K562 (cell line): ENCODE results near the gene XPO6. TPM values are rescaled to one million over a fixed set of nuclear protein-coding genes. Genes with fewer than 3 reads are reported as not detected.

ENCODE experiments used
- ATAC-seq: fragments of 200-7000 bp; cut with Tn5 transposase; 3 replicates; pipeline ENCODE4 v1.9.1; 2020; ENCODE audit warnings: moderate library complexity
- BruUV-seq: library from RNA; stranded (reverse); fragments of 400-500 nt; replicated peaks from 2 replicates; lab custom pipeline; 2021; lab: Mats Ljungman, UMichigan
- CTCF ChIA-PET: fragments of 300-600 bp; formaldehyde crosslinking; extraction: SDS; loops from one replicate; lab custom pipeline; 2021; ENCODE audit warnings: low intra/inter-chr PET ratio; lab: Yijun Ruan, JAX
- POLR2A ChIA-PET: fragments of 300-600, 350-650 bp; sonication (Branson Sonifier 250); formaldehyde crosslinking; extraction: SDS; loops from one replicate; lab custom pipeline; 2021; ENCODE audit warnings: antibody characterized with exemption, inconsistent platforms; lab: Yijun Ruan, JAX
- DNase-seq, 4 experiments: peaks; one replicate each; pipeline versions ENCODE4 v3.0.0 to v3.0.0-alpha.2; 2011 to 2018; ENCODE audit warnings: low spot score in 3 of 4, mixed read lengths in 3 of 4; ENCODE audit errors: extremely low read depth in 1 of 4
- FAIRE-seq: peaks from 2 replicates; lab custom pipeline; 2011; peaks lifted over from hg19 to GRCh38; lab: Jason Lieb, UNC
- H2AFZ ChIP-seq: 2 replicates; pipeline ENCODE4 v1.6.0; 2011; ENCODE audit warnings: low read depth, low read length, control low read depth, inconsistent platforms
- H3K27ac ChIP-seq: fragments of 200-600 bp; 3 replicates; pipeline ENCODE4 v1.8.0; 2011; ENCODE audit warnings: low read depth, mild to moderate bottlenecking, control low read depth, inconsistent platforms, low read length, moderate library complexity, mixed read lengths; ENCODE audit errors: extremely low read depth
- H3K27me3 ChIP-seq, 2 experiments: fragments of 300-600 bp in 1 of 2; 2 replicates in 1 of 2; 3 replicates in 1 of 2; pipeline versions ENCODE4 v1.6.0 to v1.8.0; 2011; ENCODE audit warnings: inconsistent platforms in 2 of 2, low read length in 2 of 2, mild to moderate bottlenecking in 1 of 2, mixed read lengths in 1 of 2, moderate library complexity in 1 of 2; ENCODE audit not compliant: control insufficient read depth in 2 of 2, insufficient read depth in 2 of 2
- H3K36me3 ChIP-seq: fragments of 300-600 bp; 3 replicates; pipeline ENCODE4 v1.8.0; 2011; ENCODE audit warnings: mild to moderate bottlenecking, low read length, inconsistent platforms; ENCODE audit not compliant: control insufficient read depth, insufficient read depth
- H3K4me1 ChIP-seq, 2 experiments: fragments of 200-600 bp in 1 of 2; replicated peaks in 1 of 2; 2 replicates in 1 of 2; 3 replicates in 1 of 2; pipeline versions ENCODE4 v1.5.1 to v1.8.0; 2011; ENCODE audit warnings: inconsistent platforms in 2 of 2, low read length in 2 of 2, mild to moderate bottlenecking in 1 of 2, mixed read lengths in 1 of 2, moderate library complexity in 1 of 2; ENCODE audit not compliant: control insufficient read depth in 2 of 2, insufficient read depth in 2 of 2
- H3K4me2 ChIP-seq: 2 replicates; pipeline ENCODE4 v1.6.1; 2011; ENCODE audit warnings: low read length, control low read depth, inconsistent platforms, mixed read lengths; ENCODE audit not compliant: insufficient read depth
- H3K4me3 ChIP-seq: fragments of 200-600 bp; sonication (generic), shearing (Covaris generic); 2 replicates; pipeline ENCODE4 v1.5.1; 2016; ENCODE audit warnings: control low read depth, inconsistent platforms
- H3K79me2 ChIP-seq: fragments of 200-600 bp; 3 replicates; pipeline ENCODE4 v1.8.0; 2011; ENCODE audit warnings: low read length, inconsistent platforms; ENCODE audit not compliant: control insufficient read depth, insufficient read depth
- H3K9ac ChIP-seq, 2 experiments: 2 replicates each; pipeline versions ENCODE4 v1.6.0 to v1.6.1; 2011; ENCODE audit warnings: low read depth in 2 of 2, low read length in 2 of 2, control low read depth in 1 of 2, inconsistent platforms in 1 of 2, mild to moderate bottlenecking in 1 of 2, mixed read lengths in 1 of 2; ENCODE audit not compliant: insufficient read depth in 1 of 2
- H3K9me1 ChIP-seq: one replicate; pipeline ENCODE4 v1.6.0; 2011; ENCODE audit warnings: inconsistent platforms, mild to moderate bottlenecking, low read length, moderate library complexity; ENCODE audit not compliant: control insufficient read depth, insufficient read depth
- H3K9me3 ChIP-seq: replicated peaks from 2 replicates; pipeline ENCODE4 v1.5.1; 2011; ENCODE audit warnings: low read depth, low read length, inconsistent platforms; ENCODE audit not compliant: control insufficient read depth, insufficient read depth
- H4K20me1 ChIP-seq: replicated peaks from 2 replicates; pipeline ENCODE4 v1.6.1; 2011; ENCODE audit warnings: low read length, inconsistent platforms, mixed read lengths; ENCODE audit not compliant: control insufficient read depth, insufficient read depth
- BMI1 ChIP-seq: fragments of 150-350 bp; IDR thresholded peaks from 2 replicates; pipeline ENCODE4 v1.6.1; 2014; ENCODE audit warnings: low read length
- BRF1 ChIP-seq: IDR thresholded peaks from 3 replicates; pipeline ENCODE4 v1.6.1; 2011; ENCODE audit warnings: borderline replicate concordance, mild to moderate bottlenecking; ENCODE audit not compliant: insufficient read length; ENCODE audit errors: extremely low read depth
- CC2D1A ChIP-seq: fragments of 450-650 bp; IDR thresholded peaks from 2 replicates; pipeline ENCODE4 v1.6.1; 2017; ENCODE audit warnings: mild to moderate bottlenecking
- CREBBP ChIP-seq: IDR thresholded peaks from one replicate; pipeline ENCODE4 v1.6.1; 2012; ENCODE audit warnings: low read depth, mild to moderate bottlenecking, control low read depth, inconsistent platforms, low read length
- HMGN3 ChIP-seq: IDR thresholded peaks from 2 replicates; pipeline ENCODE4 v1.6.1; 2011; ENCODE audit warnings: borderline replicate concordance, low read depth, mild to moderate bottlenecking, mixed read lengths, low read length; ENCODE audit not compliant: insufficient read length; ENCODE audit errors: extremely low read depth
- NFATC3 ChIP-seq: fragments of 450-650 bp; IDR thresholded peaks from 2 replicates; pipeline ENCODE4 v1.6.1; 2017; ENCODE audit warnings: mild to moderate bottlenecking
- NR2C1 ChIP-seq, 2 experiments: fragments of 450-650 bp; IDR thresholded peaks; 2 replicates each; pipeline ENCODE4 v1.6.1; 2017; ENCODE audit warnings: mild to moderate bottlenecking in 2 of 2, antibody characterized with exemption in 1 of 2, inconsistent platforms in 1 of 2, missing compliant biosample characterization in 1 of 2, missing genetic modification characterization in 1 of 2
- OTX1 ChIP-seq: fragments of 450-650 bp; formaldehyde crosslinking; IDR thresholded peaks from 2 replicates; pipeline ENCODE4 v1.4.0; 2022; ENCODE audit warnings: mild to moderate bottlenecking
- POLR2G ChIP-seq: fragments of 200-400 bp; formaldehyde crosslinking; IDR thresholded peaks from 2 replicates; pipeline ENCODE4 v1.6.1; 2017; ENCODE audit warnings: low read depth, mild to moderate bottlenecking, antibody characterized with exemption, low read length, moderate library complexity
- PREB ChIP-seq: sonication (generic); formaldehyde crosslinking; IDR thresholded peaks from 2 replicates; pipeline ENCODE4 v1.8.1; 2023; ENCODE audit warnings: mild to moderate bottlenecking, missing genetic modification reagents
- SMAD3 ChIP-seq: fragments of 450-650 bp; formaldehyde crosslinking; conservative IDR thresholded peaks from 2 replicates; pipeline ENCODE4 v1.4.0; 2020; ENCODE audit warnings: mild to moderate bottlenecking
- STAT5A ChIP-seq: IDR thresholded peaks from 2 replicates; pipeline ENCODE4 v1.6.1; 2012; ENCODE audit warnings: low read length, inconsistent platforms, borderline replicate concordance
- SUPT5H ChIP-seq: fragments of 450-650 bp; IDR thresholded peaks from 2 replicates; pipeline ENCODE4 v1.6.1; 2016
- TBP ChIP-seq: optimal IDR thresholded peaks from 2 replicates; pipeline ENCODE3; 2011; ENCODE audit warnings: low read depth, low read length, improper control_type of control experiment
- TEAD1 ChIP-seq, 2 experiments: fragments of 450-650 bp in 1 of 2; sonication (generic) in 1 of 2; formaldehyde crosslinking; IDR thresholded peaks; 2 replicates each; pipeline versions ENCODE4 v1.4.0 to v1.8.0; 2020 to 2022; ENCODE audit warnings: mild to moderate bottlenecking in 2 of 2, missing genetic modification reagents in 1 of 2
- ZNF668 ChIP-seq: fragments of 250-450 bp; sonication (Bioruptor Pico); IDR thresholded peaks from 2 replicates; pipeline ENCODE4 v1.8.0; 2022; ENCODE audit warnings: mild to moderate bottlenecking, inconsistent platforms
- ZNF766 ChIP-seq: fragments of 200-800 bp; sonication (Bioruptor generic); conservative IDR thresholded peaks from 2 replicates; pipeline ENCODE4 v1.6.1; 2016; ENCODE audit warnings: missing genetic modification characterization, missing compliant biosample characterization
- whole genome bisulfite sequencing: fragments of 100-300 bp; shearing (Covaris generic); methylation state at CpG from one replicate; pipeline ENCODE4 v1.1.6; 2016; ENCODE audit warnings: low coverage, mixed read lengths; ENCODE audit not compliant: insufficient coverage; ENCODE audit errors: missing lambda C conversion rate; 5-methylcytosine and 5-hydroxymethylcytosine counted together
- in situ Hi-C: fragments of 300-500 bp; cut with MboI; formaldehyde crosslinking; loops from 4 replicates; pipeline ENCODE4 v1.15.0; 2018; ENCODE audit warnings: inconsistent platforms, mixed read lengths
- intact Hi-C: fragments of 100-400 bp; cut with micrococcal nuclease; formaldehyde crosslinking; loops from 2 replicates; pipeline ENCODE4 v1.14.2; 2022
- polyA plus RNA-seq, 8 experiments: library from polyadenylated mRNA; depleted of rRNA in 4 of 8; stranded (reverse) in 5 of 8; unstranded in 3 of 8; fragments of >200 nt; fragmentation: Nextera tagmentation in 2 of 8; fragmentation: Illumina TruSeq in 1 of 8; extraction: Ambion mirVana in 2 of 8; extraction: Trizol in 1 of 8; gene quantifications; 2 replicates each; pipeline versions ENCODE4 v1.2.1 to v1.2.3, GENCODE V29; 2011 to 2014; ENCODE audit warnings: inconsistent platforms in 1 of 8, missing spikeins in 1 of 8
- total RNA-seq, 7 experiments: library from RNA; depleted of rRNA in 6 of 7; stranded (reverse); fragments of >200 nt in 6 of 7; fragmentation: Illumina TruSeq in 2 of 7; extraction: Trizol in 2 of 7; gene quantifications; 2 replicates each; pipeline versions ENCODE4 v1.2.1 to v1.2.3, GENCODE V29; 2011 to 2021; ENCODE audit warnings: low replicate concordance in 1 of 7
- TF ChIP-seq, protein P1 (sequence below), 3 experiments: fragments of 200-800 bp in 1 of 3; fragments of 250-450 bp in 1 of 3; fragments of 450-650 bp in 1 of 3; sonication (Bioruptor Pico) in 1 of 3; sonication (Bioruptor generic) in 1 of 3; formaldehyde crosslinking in 1 of 3; IDR thresholded peaks; 2 replicates each; pipeline versions ENCODE4 v1.6.1 to v1.8.0; 2016 to 2022; ENCODE audit warnings: mild to moderate bottlenecking in 2 of 3, missing genetic modification characterization in 2 of 3, missing compliant biosample characterization in 1 of 3, moderate library complexity in 1 of 3

Gene XPO6
- total and polyA plus RNA-seq, 9 of the 15 experiments (the other 6 are each of a cell fraction or from before 2014, with no cell fraction given) = 11.2 to 196 (median 119) TPM

DNA sequence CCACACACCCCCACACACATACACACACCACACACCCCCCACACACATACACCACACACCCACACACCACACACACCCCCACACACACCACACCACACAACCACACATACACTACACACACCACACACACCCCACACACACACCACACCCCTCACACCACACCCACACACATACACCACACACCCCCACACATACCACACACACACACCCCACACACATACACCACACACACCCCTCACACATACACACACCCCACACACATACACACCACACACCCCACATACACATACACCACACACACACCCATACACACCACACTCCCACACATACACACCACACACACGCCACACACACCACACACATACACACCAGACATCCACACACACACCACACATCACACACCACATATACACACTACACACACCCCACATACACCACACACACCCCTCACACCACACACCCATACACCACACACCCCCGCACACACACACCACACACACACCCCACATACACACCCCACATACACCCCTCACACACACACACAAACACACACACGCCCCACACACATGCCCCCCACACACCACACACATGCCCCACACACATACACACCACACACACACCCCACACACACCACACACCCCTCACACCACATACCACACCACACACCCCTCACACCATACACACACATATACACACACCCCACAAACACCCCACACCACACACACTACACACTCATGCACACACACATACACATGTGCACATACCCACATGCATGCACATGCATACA, 122.4 kb downstream of the XPO6 start:
- H3K36me3 ChIP-seq = no peaks in the 10 kb centered on the region
- H3K27ac ChIP-seq = no peak overlapping the region; the same call in 2 of the 3 replicates
- whole genome bisulfite sequencing = 86% methylated on average over 1 of the region's 3 CpGs
- in situ Hi-C loops (no loop called here), intact Hi-C loops (no loop called here)
- 0 out of 2 replicates have a peak, but pooled peaks cover 5% of the 10 kb centered on the region for H4K20me1 ChIP-seq
- no peaks in the 10 kb centered on the region for H3K27me3 ChIP-seq
- H3K9me3 ChIP-seq = no peaks in the 10 kb centered on the region
- POLR2A ChIA-PET = no interaction called here
- peaks cover 0 to 12% of the 10 kb centered on the region in 2 experiments; a peak in 2 of 5 replicates for H3K4me1 ChIP-seq
- CTCF ChIA-PET = no interaction called here
- no peak for ATAC-seq
- H3K4me3 ChIP-seq = no peak overlapping the region
- no TSS peak for BruUV-seq
- H2AFZ ChIP-seq = no peak overlapping the region
- no peak for DNase-seq
- FAIRE-seq = peak; percentile 86
- no peak overlapping the region for H3K9ac ChIP-seq
- no peaks in the 10 kb centered on the region for H3K79me2 ChIP-seq
- H3K4me2 ChIP-seq = no peak overlapping the region
- no peaks in the 10 kb centered on the region for H3K9me1 ChIP-seq
- TF ChIP-seq ZNF668 (CRISPR knock-in tag) (no peak), NR2C1 (IDR thresholded peaks at IDR 0.05) (no peak), NR2C1 (tag; IDR thresholded peaks at IDR 0.05) (no peak), PREB (CRISPR knock-in tag) (no peak), OTX1 (CRISPR knock-in tag) (0 out of 2 replicates have a peak, but pooled peaks have one; percentile 23), POLR2G (peak; percentile 36; the same call in 1 of the 2 replicates), SUPT5H (peak; percentile 52; the same call in 1 of the 2 replicates), TEAD1 (CRISPR knock-in tag; IDR thresholded peaks at IDR 0.05) (no peak), TBP (no peak), STAT5A (peak; percentile 32; the same call in 1 of the 2 replicates), CREBBP (peak; percentile 6), BMI1 (no peak), HMGN3 (no peak), CC2D1A (no peak), BRF1 (no peak), NFATC3 (no peak), SMAD3 (CRISPR knock-in tag) (no peak), ZNF766 (no peak)
- TF ChIP-seq, protein P1, sequence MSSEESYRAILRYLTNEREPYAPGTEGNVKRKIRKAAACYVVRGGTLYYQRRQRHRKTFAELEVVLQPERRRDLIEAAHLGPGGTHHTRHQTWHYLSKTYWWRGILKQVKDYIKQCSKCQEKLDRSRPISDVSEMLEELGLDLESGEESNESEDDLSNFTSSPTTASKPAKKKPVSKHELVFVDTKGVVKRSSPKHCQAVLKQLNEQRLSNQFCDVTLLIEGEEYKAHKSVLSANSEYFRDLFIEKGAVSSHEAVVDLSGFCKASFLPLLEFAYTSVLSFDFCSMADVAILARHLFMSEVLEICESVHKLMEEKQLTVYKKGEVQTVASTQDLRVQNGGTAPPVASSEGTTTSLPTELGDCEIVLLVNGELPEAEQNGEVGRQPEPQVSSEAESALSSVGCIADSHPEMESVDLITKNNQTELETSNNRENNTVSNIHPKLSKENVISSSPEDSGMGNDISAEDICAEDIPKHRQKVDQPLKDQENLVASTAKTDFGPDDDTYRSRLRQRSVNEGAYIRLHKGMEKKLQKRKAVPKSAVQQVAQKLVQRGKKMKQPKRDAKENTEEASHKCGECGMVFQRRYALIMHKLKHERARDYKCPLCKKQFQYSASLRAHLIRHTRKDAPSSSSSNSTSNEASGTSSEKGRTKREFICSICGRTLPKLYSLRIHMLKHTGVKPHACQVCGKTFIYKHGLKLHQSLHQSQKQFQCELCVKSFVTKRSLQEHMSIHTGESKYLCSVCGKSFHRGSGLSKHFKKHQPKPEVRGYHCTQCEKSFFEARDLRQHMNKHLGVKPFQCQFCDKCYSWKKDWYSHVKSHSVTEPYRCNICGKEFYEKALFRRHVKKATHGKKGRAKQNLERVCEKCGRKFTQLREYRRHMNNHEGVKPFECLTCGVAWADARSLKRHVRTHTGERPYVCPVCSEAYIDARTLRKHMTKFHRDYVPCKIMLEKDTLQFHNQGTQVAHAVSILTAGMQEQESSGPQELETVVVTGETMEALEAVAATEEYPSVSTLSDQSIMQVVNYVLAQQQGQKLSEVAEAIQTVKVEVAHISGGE (CRISPR knock-in tag; IDR thresholded peaks at IDR 0.05) = no peak
